Esophagus muscularis mucosa (tissue), 4 donors: ENCODE results near the gene MEIS3. TPM values are rescaled to one million over a fixed set of nuclear protein-coding genes. Genes with fewer than 3 reads are reported as not detected.

Experiments used
- DNase-seq: peaks from one replicate; pipeline ENCODE4 v3.0.0-alpha.2; 2017; ENCODE audit errors: extremely low spot score
- H3K27ac ChIP-seq, 4 donors: fragments of 200-600 bp; sonication (generic); replicated peaks in 1 of 4; 1 replicate in 3 of 4; 2 replicates in 1 of 4; pipeline ENCODE4 v1.5.1; 2016 to 2019; ENCODE audit warnings: mild to moderate bottlenecking in 1 of 4
- H3K27me3 ChIP-seq, 4 donors: fragments of 200-600 bp; sonication (generic); one replicate each; pipeline versions ENCODE4 v1.5.1 to v1.6.0; 2016 to 2019
- H3K36me3 ChIP-seq, 4 donors: fragments of 200-600 bp; sonication (generic); one replicate each; pipeline ENCODE4 v1.5.1; 2016 to 2019
- H3K4me1 ChIP-seq, 4 donors: fragments of 200-600 bp; sonication (generic); one replicate each; pipeline ENCODE4 v1.5.1; 2016 to 2019
- H3K4me3 ChIP-seq, 4 donors: fragments of 200-600 bp; sonication (generic); 1 replicate in 2 of 4; 2 replicates in 2 of 4; pipeline ENCODE4 v1.5.1; 2016 to 2019; ENCODE audit warnings: mild to moderate bottlenecking in 4 of 4, moderate library complexity in 1 of 4
- H3K9me3 ChIP-seq, 4 donors: fragments of 200-600 bp; sonication (generic); 1 replicate in 3 of 4; 2 replicates in 1 of 4; pipeline ENCODE4 v1.5.1; 2016 to 2019
- CTCF ChIP-seq, 3 experiments: fragments of 200-600 bp in 2 of 3; fragments of 450-650 bp in 1 of 3; sonication (generic) in 2 of 3; IDR thresholded peaks; one replicate each; pipeline ENCODE4 v1.5.1; 2017 to 2019; ENCODE audit warnings: antibody characterized with exemption in 3 of 3, mild to moderate bottlenecking in 2 of 3, moderate library complexity in 1 of 3
- EP300 ChIP-seq: sonication (generic); formaldehyde crosslinking; IDR thresholded peaks from one replicate; pipeline ENCODE4 v1.6.1; 2017; ENCODE audit warnings: antibody characterized with exemption
- POLR2A ChIP-seq: fragments of 450-650 bp; IDR thresholded peaks from one replicate; pipeline ENCODE4 v1.6.1; 2017; ENCODE audit warnings: antibody characterized with exemption, moderate library complexity, mild to moderate bottlenecking, low read depth
- POLR2AphosphoS5 ChIP-seq, 2 donors: sonication (generic); formaldehyde crosslinking; IDR thresholded peaks; one replicate each; pipeline ENCODE4 v1.6.1; 2017; ENCODE audit warnings: antibody characterized with exemption in 2 of 2
- WGBS: methylation state at CpG from one replicate; pipeline ENCODE4 v1.1.5; 2018; 5-methylcytosine and 5-hydroxymethylcytosine counted together
- intact Hi-C: fragments of 100-400 bp; cut with DNase I; formaldehyde crosslinking; loops from one replicate; pipeline ENCODE4 v1.15.1; 2023
- total RNA-seq, 4 donors: library from RNA; depleted of rRNA; stranded (reverse); fragments of >200 nt; gene quantifications; one replicate each; pipeline versions ENCODE4 v1.1.0 to v1.2.1, GENCODE V29; 2016

The MEIS3 gene
- total RNA-seq, 4 donors from 2014 or later = 22.8 to 33.2 (median 30.7) TPM

GRCh38 chr19:47445937-47446402, 26.6 kb upstream of the MEIS3 start:
- intact Hi-C loops = no loop called here
- Histone ChIP-seq H3K4me3 (no peak overlapping the region), H3K9me3 (no peaks in the 10 kb centered on the region), H3K27me3 (peaks cover 0 to 87% (median 25%) of the 10 kb centered on the region in 4 donors), H3K4me1 (peaks cover 10 to 29% (median 27%) of the 10 kb centered on the region in 4 donors), H3K27ac (no peak overlapping the region), H3K36me3 (peaks cover 0 to 3% (median 0%) of the 10 kb centered on the region in 4 donors)
- no peak for DNase-seq
- WGBS = 9% methylated on average over 15 of the region's 22 CpGs
- no peak for TF ChIP-seq POLR2AphosphoS5 (IDR thresholded peaks at IDR 0.05)
- TF ChIP-seq POLR2A = no peak
- TF ChIP-seq CTCF (IDR thresholded peaks at IDR 0.05) = no peak
- TF ChIP-seq EP300 = no peak

DNA sequence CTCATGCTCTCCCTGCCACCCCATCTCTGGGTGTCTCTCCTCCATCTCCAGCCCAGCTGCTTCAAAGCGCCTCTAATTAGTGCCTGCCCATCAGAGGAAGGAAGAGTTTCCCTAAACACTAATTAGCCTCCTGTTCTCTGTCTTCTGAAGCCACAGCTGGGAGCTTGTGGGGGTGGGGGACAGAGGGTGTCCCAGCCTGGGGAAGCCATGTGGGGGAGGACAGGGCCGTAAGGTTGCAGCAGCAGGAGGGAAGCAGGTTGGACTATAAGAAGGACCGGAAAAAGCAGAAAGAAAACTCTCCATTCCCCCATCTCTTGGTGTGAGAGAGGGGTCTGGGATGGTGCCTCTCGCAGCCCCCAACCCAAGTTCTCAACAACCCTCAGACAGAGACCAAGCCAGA, 26.2 kb upstream of the MEIS3 start:
- DNase-seq = no peak
- peaks cover 0 to 86% (median 25%) of the 10 kb centered on the region in 4 donors for H3K27me3 ChIP-seq
- no peak for TF ChIP-seq EP300
- TF ChIP-seq CTCF (IDR thresholded peaks at IDR 0.05) = no peak
- no peak for TF ChIP-seq POLR2AphosphoS5 (IDR thresholded peaks at IDR 0.05)
- no peak for TF ChIP-seq POLR2A

GRCh38 chr19:47444388-47444821, 25.1 kb upstream of the MEIS3 start:
- Histone ChIP-seq H3K4me3 (no peak overlapping the region), H3K9me3 (no peaks in the 10 kb centered on the region), H3K36me3 (no peaks in the 10 kb centered on the region), H3K27ac (no peak overlapping the region), H3K27me3 (peaks cover 0 to 78% (median 25%) of the 10 kb centered on the region in 4 donors), H3K4me1 (peaks cover 10 to 29% (median 27%) of the 10 kb centered on the region in 4 donors)
- WGBS = 33% methylated on average over 9 of the region's 22 CpGs
- no peak for TF ChIP-seq EP300
- no peak for DNase-seq
- intact Hi-C loops = no loop called here

More for the DNA sequence above, 26.2 kb upstream of the MEIS3 start:
- H3K4me1 ChIP-seq = peaks cover 10 to 29% (median 27%) of the 10 kb centered on the region in 4 donors
- peaks cover 0 to 3% (median 0%) of the 10 kb centered on the region in 4 donors for H3K36me3 ChIP-seq
- no peak overlapping the region for H3K27ac ChIP-seq
- intact Hi-C loops = no loop called here
- WGBS = 51% methylated on average over 4 of the region's 4 CpGs
- H3K4me3 ChIP-seq = no peak overlapping the region
- no peaks in the 10 kb centered on the region for H3K9me3 ChIP-seq

- no peaks in the 10 kb centered on the region for H3K9me3 ChIP-seq
- peaks cover 0 to 67% (median 24%) of the 10 kb centered on the region in 4 donors for H3K27me3 ChIP-seq
Measured at GRCh38 chr19:47443331-47443730, 24.0 kb upstream of the MEIS3 start.

GRCh38 chr19:47438793-47439220, 19.5 kb upstream of the MEIS3 start:
- Histone ChIP-seq H3K9me3 (no peaks in the 10 kb centered on the region), H3K4me3 (no peak overlapping the region), H3K27me3 (peaks cover 0 to 55% (median 0%) of the 10 kb centered on the region in 4 donors), H3K4me1 (peaks cover 0 to 7% (median 6%) of the 10 kb centered on the region in 4 donors), H3K36me3 (no peaks in the 10 kb centered on the region), H3K27ac (no peak overlapping the region)
- intact Hi-C loops = loop anchor here (5.0 to 10.0 kb wide), 3 partner anchors 43 to 346 kb away; partner anchors contain the start of gene KPTN
- WGBS = 35% methylated on average over 5 of the region's 5 CpGs
- TF ChIP-seq CTCF (IDR thresholded peaks at IDR 0.05) (no peak), POLR2A (no peak)
- DNase-seq = no peak

More at GRCh38 chr19:47443331-47443730, 24.0 kb upstream of the MEIS3 start:
- DNase-seq = no peak
- no peak overlapping the region for H3K27ac ChIP-seq
- TF ChIP-seq POLR2AphosphoS5 (IDR thresholded peaks at IDR 0.05) (no peak), EP300 (no peak), CTCF (IDR thresholded peaks at IDR 0.05) (no peak), POLR2A (no peak)
- intact Hi-C loops = no loop called here
- H3K4me1 ChIP-seq = peaks cover 10 to 29% (median 27%) of the 10 kb centered on the region in 4 donors
- H3K4me3 ChIP-seq = no peak overlapping the region
- H3K36me3 ChIP-seq = no peaks in the 10 kb centered on the region
- 75% methylated on average over 12 of the region's 12 CpGs for WGBS
